IMR-90 (cell line): ENCODE results near the gene SV2B. TPM values are rescaled to one million over a fixed set of nuclear protein-coding genes. Genes with fewer than 3 reads are reported as not detected.

Experiments used
- ATAC-seq: fragments of 200-7000 bp; cut with Tn5 transposase; 2 replicates; pipeline ENCODE4 v1.9.1; 2020; ENCODE audit warnings: low read depth, mild to moderate bottlenecking, moderate library complexity
- BruUV-seq: library from RNA; stranded (reverse); fragments of 400-500 nt; replicated peaks from 2 replicates; lab custom pipeline; 2021; lab: Mats Ljungman, UMichigan
- CTCF ChIA-PET: fragments of 300-600 bp; formaldehyde crosslinking; extraction: SDS; loops from one replicate; lab custom pipeline; 2021; ENCODE audit warnings: antibody characterized with exemption; lab: Yijun Ruan, JAX
- POLR2A ChIA-PET: fragments of 300-600 bp; sonication (Branson Sonifier 250); formaldehyde crosslinking; loops from one replicate; lab custom pipeline; 2022; ENCODE audit warnings: antibody characterized with exemption; ENCODE audit not compliant: unreplicated experiment; lab: Charles Lee
- DNase-seq: peaks from one replicate; pipeline ENCODE4 v3.0.0; 2013
- H2AFZ ChIP-seq: replicated peaks from 2 replicates; pipeline ENCODE3; 2013; ENCODE audit warnings: low read length, mild to moderate bottlenecking; ENCODE audit not compliant: poor library complexity
- H2AK5ac ChIP-seq: 2 replicates; pipeline ENCODE4 v1.6.1; 2013; ENCODE audit warnings: low read depth, low read length, inconsistent platforms
- H2AK9ac ChIP-seq: replicated peaks from 2 replicates; pipeline ENCODE3; 2013; ENCODE audit warnings: mild to moderate bottlenecking, low read depth, low read length, moderate library complexity; ENCODE audit not compliant: poor library complexity
- H2BK120ac ChIP-seq: 2 replicates; pipeline ENCODE4 v1.6.1; 2013; ENCODE audit warnings: low read depth, low read length, inconsistent platforms
- H2BK15ac ChIP-seq: 3 replicates; pipeline ENCODE4 v1.6.1; 2013; ENCODE audit warnings: low read depth, low read length, inconsistent platforms
- H2BK20ac ChIP-seq: 2 replicates; pipeline ENCODE4 v1.6.1; 2013; ENCODE audit warnings: low read depth, mild to moderate bottlenecking, inconsistent platforms, low read length, moderate library complexity
- H2BK5ac ChIP-seq: 2 replicates; pipeline ENCODE4 v1.6.1; 2013; ENCODE audit warnings: mild to moderate bottlenecking, low read depth, low read length, inconsistent platforms; ENCODE audit not compliant: poor library complexity, severe bottlenecking
- H3K14ac ChIP-seq: replicated peaks from 2 replicates; pipeline ENCODE4 v1.6.1; 2013; ENCODE audit warnings: low read depth, low read length, inconsistent platforms
- H3K18ac ChIP-seq: 2 replicates; pipeline ENCODE4 v1.6.1; 2013; ENCODE audit warnings: low read depth, low read length, control low read depth
- H3K23ac ChIP-seq: 2 replicates; pipeline ENCODE4 v1.6.1; 2013; ENCODE audit warnings: low read depth, low read length, inconsistent platforms
- H3K27ac ChIP-seq: 2 replicates; pipeline ENCODE4 v1.5.1; 2013; ENCODE audit warnings: mild to moderate bottlenecking, control low read depth, low read length; ENCODE audit not compliant: insufficient read depth
- H3K27me3 ChIP-seq: 2 replicates; pipeline ENCODE4 v1.6.1; 2013; ENCODE audit warnings: low read length; ENCODE audit not compliant: control insufficient read depth, insufficient read depth
- H3K36me3 ChIP-seq: 2 replicates; pipeline ENCODE4 v1.6.1; 2013; ENCODE audit warnings: low read length, mixed read lengths; ENCODE audit not compliant: control insufficient read depth, insufficient read depth
- H3K4ac ChIP-seq: 2 replicates; pipeline ENCODE4 v1.6.1; 2013; ENCODE audit warnings: low read depth, low read length, inconsistent platforms
- H3K4me1 ChIP-seq: 2 replicates; pipeline ENCODE4 v1.6.1; 2013; ENCODE audit warnings: low read length, mixed read lengths; ENCODE audit not compliant: control insufficient read depth, insufficient read depth
- H3K4me2 ChIP-seq: 2 replicates; pipeline ENCODE4 v1.6.1; 2013; ENCODE audit warnings: low read depth, mild to moderate bottlenecking, control low read depth, low read length, moderate library complexity
- H3K4me3 ChIP-seq: 2 replicates; pipeline ENCODE4 v1.5.1; 2013; ENCODE audit warnings: low read depth, mild to moderate bottlenecking, control low read depth, low read length, moderate library complexity; ENCODE audit not compliant: insufficient read depth
- H3K56ac ChIP-seq: 2 replicates; pipeline ENCODE4 v1.6.1; 2013; ENCODE audit warnings: low read length, inconsistent platforms; ENCODE audit not compliant: insufficient read depth; ENCODE audit errors: extremely low read depth
- H3K79me1 ChIP-seq, 2 experiments: 2 replicates each; pipeline ENCODE4 v1.6.1; 2013; ENCODE audit warnings: low read length in 2 of 2, inconsistent platforms in 1 of 2, low read depth in 1 of 2
- H3K9ac ChIP-seq: 2 replicates; pipeline ENCODE4 v1.6.1; 2013; ENCODE audit warnings: low read depth, low read length, control low read depth
- H3K9me1 ChIP-seq: 2 replicates; pipeline ENCODE4 v1.6.1; 2013; ENCODE audit warnings: low read length, inconsistent platforms; ENCODE audit not compliant: insufficient read depth
- H3K9me3 ChIP-seq: 2 replicates; pipeline ENCODE4 v1.6.1; 2013; ENCODE audit warnings: low read length; ENCODE audit not compliant: control insufficient read depth, insufficient read depth
- H4K20me1 ChIP-seq: 2 replicates; pipeline ENCODE4 v1.6.1; 2013; ENCODE audit warnings: low read length, inconsistent platforms; ENCODE audit not compliant: insufficient read depth
- H4K5ac ChIP-seq: 2 replicates; pipeline ENCODE4 v1.6.1; 2013; ENCODE audit warnings: mild to moderate bottlenecking, low read depth, low read length, control low read depth
- H4K8ac ChIP-seq, 2 experiments: 2 replicates each; pipeline ENCODE4 v1.6.1; 2013; ENCODE audit warnings: low read depth in 2 of 2, low read length in 2 of 2, control low read depth in 1 of 2, inconsistent platforms in 1 of 2
- H4K91ac ChIP-seq: 2 replicates; pipeline ENCODE4 v1.6.1; 2013; ENCODE audit warnings: low read depth, low read length, inconsistent platforms; ENCODE audit not compliant: insufficient read depth
- MAFK ChIP-seq: IDR thresholded peaks from 2 replicates; pipeline ENCODE4 v1.6.1; 2012; ENCODE audit warnings: low read depth, low read length, improper control_type of control experiment
- USF2 ChIP-seq: fragments of 150-350 bp; IDR thresholded peaks from 2 replicates; pipeline ENCODE4 v1.6.1; 2017; ENCODE audit warnings: mild to moderate bottlenecking, antibody characterized with exemption, low read length, low read depth
- WGBS, 2 experiments: methylation state at CpG; one replicate each; pipeline versions ENCODE4 v1.1.5 to v1.1.7; 2013; ENCODE audit warnings: missing lambda C conversion rate in 2 of 2; ENCODE audit not compliant: insufficient read length in 1 of 2; ENCODE audit errors: extremely low coverage in 2 of 2; 5-methylcytosine and 5-hydroxymethylcytosine counted together
- dilution Hi-C: fragments of 300-500 bp; cut with HindIII; formaldehyde crosslinking; loops from one replicate; pipeline ENCODE4 v1.14.3; 2018; ENCODE audit warnings: low sequenced_read_pairs; ENCODE audit not compliant: unreplicated experiment
- in situ Hi-C: fragments of 300-500 bp; cut with MboI; formaldehyde crosslinking; loops from 3 replicates; pipeline ENCODE4 v1.14.3; 2019; ENCODE audit warnings: low sequenced_read_pairs, inconsistent platforms, mixed read lengths
- intact Hi-C: fragments of 100-400 bp; cut with micrococcal nuclease; formaldehyde crosslinking; loops from 2 replicates; pipeline ENCODE4 v1.10.0; 2022
- polyA plus RNA-seq, 3 experiments: library from polyadenylated mRNA; depleted of rRNA; stranded (reverse); fragments of >200 nt; gene quantifications; 2 replicates each; pipeline ENCODE4 v1.2.3, GENCODE V29; 2012; ENCODE audit warnings: low replicate concordance in 1 of 3
- total RNA-seq: library from RNA; depleted of rRNA; stranded (reverse); fragments of >200 nt; gene quantifications from 2 replicates; pipeline ENCODE4 v1.2.3, GENCODE V29; 2012

SV2B gene
- total and polyA plus RNA-seq, 2 of the 4 experiments (the other 2 are of a cell fraction) = not detected

- CTCF ChIA-PET = no interaction called here
- in situ Hi-C loops = no loop called here
These were observed 84.4 kb downstream of the SV2B start for GRCh38 chr15:91184441-91184840.

More at GRCh38 chr15:91184441-91184840, 84.4 kb downstream of the SV2B start:
- H3K9me3 ChIP-seq = no peaks in the 10 kb centered on the region
- dilution Hi-C loops (no loop called here), intact Hi-C loops (no loop called here)
- no peak overlapping the region for H3K23ac ChIP-seq
- H3K56ac ChIP-seq = no peak overlapping the region
- no peak for DNase-seq
- no TSS peak for BruUV-seq
- ATAC-seq = no peak
- POLR2A ChIA-PET = no interaction called here
- H3K9ac ChIP-seq = no peak overlapping the region
- no peaks in the 10 kb centered on the region for H4K20me1 ChIP-seq
- no peak overlapping the region for H3K4me3 ChIP-seq
- no peak overlapping the region for H2AK5ac ChIP-seq
- no peak overlapping the region for H2AK9ac ChIP-seq
- H3K4ac ChIP-seq = no peak overlapping the region
- WGBS, 2 experiments = 20% methylated on average over 1 of the region's 2 CpGs; no CpG with 5 or more reads in 1 of the 2 experiments
- H3K18ac ChIP-seq = no peak overlapping the region
- TF ChIP-seq USF2 (no peak), MAFK (peak; percentile 76)
- H3K27me3 ChIP-seq = no peaks in the 10 kb centered on the region
- H3K27ac ChIP-seq = no peak overlapping the region
- no peak overlapping the region for H2AFZ ChIP-seq
- no peaks in the 10 kb centered on the region for H3K9me1 ChIP-seq
- no peaks in the 10 kb centered on the region for H3K36me3 ChIP-seq
- H4K5ac ChIP-seq = no peak overlapping the region
- H3K14ac ChIP-seq = no peak overlapping the region
- H4K91ac ChIP-seq = no peak overlapping the region
- H4K8ac ChIP-seq = no peak overlapping the region
- H2BK120ac ChIP-seq = no peak overlapping the region
- no peaks in the 10 kb centered on the region for H3K79me1 ChIP-seq
- H2BK5ac ChIP-seq = no peak overlapping the region
- H2BK20ac ChIP-seq = no peak overlapping the region
- H2BK15ac ChIP-seq = no peak overlapping the region
- no peaks in the 10 kb centered on the region for H3K4me1 ChIP-seq
- no peak overlapping the region for H3K4me2 ChIP-seq
